Astrocyte (in vitro differentiated cells and primary cell): ENCODE results near the gene SLC35B3. TPM values are rescaled to one million over a fixed set of nuclear protein-coding genes. Genes with fewer than 3 reads are reported as not detected.
"Not testable (repeated sequence)": the region's sequence is repeated elsewhere in the genome, so short reads cannot be mapped to it uniquely, and the experiment has no call there.

Experiments
- DNase-seq: peaks from one replicate; pipeline ENCODE4 v3.0.0-alpha.2; 2010; ENCODE audit warnings: low read depth
- FAIRE-seq: peaks from 2 replicates; lab custom pipeline; 2011; peaks lifted over from hg19 to GRCh38; lab: Jason Lieb, UNC
- H2AFZ ChIP-seq: 2 replicates; pipeline ENCODE4 v1.6.0; 2012; ENCODE audit warnings: low read depth, low read length, inconsistent platforms
- H3K27ac ChIP-seq: 2 replicates; pipeline ENCODE4 v1.5.1; 2011; ENCODE audit warnings: low read depth, low read length, inconsistent platforms
- H3K27me3 ChIP-seq: 2 replicates; pipeline ENCODE4 v1.6.0; 2011; ENCODE audit warnings: low read length, inconsistent platforms; ENCODE audit not compliant: insufficient read depth
- H3K36me3 ChIP-seq: 2 replicates; pipeline ENCODE4 v1.5.1; 2011; ENCODE audit warnings: low read length, inconsistent platforms; ENCODE audit not compliant: insufficient read depth
- H3K4me1 ChIP-seq: 2 replicates; pipeline ENCODE4 v1.5.1; 2011; ENCODE audit warnings: low read length, inconsistent platforms; ENCODE audit not compliant: insufficient read depth
- H3K4me2 ChIP-seq: 2 replicates; pipeline ENCODE4 v1.6.0; 2012; ENCODE audit warnings: low read length, inconsistent platforms
- H3K4me3 ChIP-seq: 2 replicates; pipeline ENCODE4 v1.5.1; 2011; ENCODE audit warnings: low read depth, mild to moderate bottlenecking, low read length, inconsistent platforms; ENCODE audit not compliant: insufficient read depth
- H3K79me2 ChIP-seq: 2 replicates; pipeline ENCODE4 v1.6.0; 2012; ENCODE audit warnings: mild to moderate bottlenecking, low read length, inconsistent platforms; ENCODE audit not compliant: insufficient read depth
- H3K9ac ChIP-seq: 2 replicates; pipeline ENCODE4 v1.6.0; 2012; ENCODE audit warnings: mild to moderate bottlenecking, low read length, inconsistent platforms
- H3K9me3 ChIP-seq: 2 replicates; pipeline ENCODE4 v1.5.1; 2012; ENCODE audit warnings: low read depth, mild to moderate bottlenecking, low read length, inconsistent platforms; ENCODE audit not compliant: insufficient read depth
- H4K20me1 ChIP-seq: 2 replicates; pipeline ENCODE4 v1.6.0; 2012; ENCODE audit warnings: low read length, inconsistent platforms; ENCODE audit not compliant: insufficient read depth
- H3K27ac Mint-ChIP-seq: one replicate; pipeline ENCODE4 v1.8.0; 2021; ENCODE audit warnings: mild to moderate bottlenecking, mixed read lengths; ENCODE audit not compliant: unreplicated experiment
- H3K27me3 Mint-ChIP-seq: one replicate; pipeline ENCODE4 v1.8.0; 2021; ENCODE audit warnings: low read depth, mixed read lengths; ENCODE audit not compliant: unreplicated experiment
- H3K36me3 Mint-ChIP-seq: one replicate; pipeline ENCODE4 v1.8.0; 2021; ENCODE audit warnings: low read depth, mixed read lengths; ENCODE audit not compliant: unreplicated experiment
- H3K4me1 Mint-ChIP-seq: one replicate; pipeline ENCODE4 v1.8.0; 2021; ENCODE audit warnings: low read depth, mixed read lengths; ENCODE audit not compliant: unreplicated experiment
- H3K4me3 Mint-ChIP-seq: one replicate; pipeline ENCODE4 v1.8.0; 2021; ENCODE audit warnings: mild to moderate bottlenecking, moderate library complexity, mixed read lengths; ENCODE audit not compliant: unreplicated experiment
- H3K9me3 Mint-ChIP-seq: one replicate; pipeline ENCODE4 v1.8.0; 2021; ENCODE audit warnings: mild to moderate bottlenecking, mixed read lengths; ENCODE audit not compliant: unreplicated experiment
- EZH2 ChIP-seq: IDR thresholded peaks from 2 replicates; pipeline ENCODE4 v1.6.1; 2012; ENCODE audit warnings: mild to moderate bottlenecking, low read length, inconsistent platforms; ENCODE audit not compliant: insufficient read depth
- total RNA-seq: library from RNA; stranded (reverse); gene quantifications from 2 replicates; pipeline ENCODE4 v1.2.1, GENCODE V29; 2021
- TF ChIP-seq, protein P1 (sequence below): IDR thresholded peaks from 2 replicates; pipeline ENCODE4 v1.5.1; 2011; ENCODE audit warnings: low read depth, mild to moderate bottlenecking, inconsistent platforms, low read length, moderate library complexity; ENCODE audit not compliant: insufficient read depth

The SLC35B3 gene
- total RNA-seq, 1 donor from 2014 or later = 32.4 TPM

DNA sequence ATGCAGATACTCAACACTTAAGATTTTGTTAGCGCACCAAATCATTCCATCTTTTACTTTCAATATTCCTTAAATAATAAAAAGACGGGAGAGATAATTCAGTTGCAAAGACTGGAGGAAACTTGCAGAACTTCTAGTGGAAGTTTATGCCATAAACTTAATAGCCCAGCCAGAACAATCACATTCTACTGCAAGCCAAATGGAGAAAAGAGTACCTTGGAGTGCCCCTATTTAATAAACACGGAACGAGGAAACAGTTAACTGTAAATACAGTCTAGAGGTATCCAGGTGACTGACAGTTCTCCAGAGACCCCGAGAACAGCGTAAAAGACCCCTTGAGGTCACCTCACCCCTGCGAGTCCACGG lies 635 bp downstream of the SLC35B3 start:
- Histone ChIP-seq H3K36me3 (peaks cover 3% of the 10 kb centered on the region), H3K79me2 (peaks cover 47% of the 10 kb centered on the region), H3K4me1 (peaks cover 10% of the 10 kb centered on the region), H3K4me2 (peak overlapping the region; percentile 92), H3K9ac (peak overlapping the region; percentile 98), H4K20me1 (no peaks in the 10 kb centered on the region), H3K27me3 (no peaks in the 10 kb centered on the region), H3K9me3 (no peaks in the 10 kb centered on the region), H3K27ac (peak overlapping the region; percentile 93), H3K4me3 (peak overlapping the region; percentile 76), H2AFZ (peak overlapping the region; percentile 97)
- peak overlapping the region; percentile 94 for H3K27ac Mint-ChIP-seq
- TF ChIP-seq EZH2 = no peak
- TF ChIP-seq, protein P1, sequence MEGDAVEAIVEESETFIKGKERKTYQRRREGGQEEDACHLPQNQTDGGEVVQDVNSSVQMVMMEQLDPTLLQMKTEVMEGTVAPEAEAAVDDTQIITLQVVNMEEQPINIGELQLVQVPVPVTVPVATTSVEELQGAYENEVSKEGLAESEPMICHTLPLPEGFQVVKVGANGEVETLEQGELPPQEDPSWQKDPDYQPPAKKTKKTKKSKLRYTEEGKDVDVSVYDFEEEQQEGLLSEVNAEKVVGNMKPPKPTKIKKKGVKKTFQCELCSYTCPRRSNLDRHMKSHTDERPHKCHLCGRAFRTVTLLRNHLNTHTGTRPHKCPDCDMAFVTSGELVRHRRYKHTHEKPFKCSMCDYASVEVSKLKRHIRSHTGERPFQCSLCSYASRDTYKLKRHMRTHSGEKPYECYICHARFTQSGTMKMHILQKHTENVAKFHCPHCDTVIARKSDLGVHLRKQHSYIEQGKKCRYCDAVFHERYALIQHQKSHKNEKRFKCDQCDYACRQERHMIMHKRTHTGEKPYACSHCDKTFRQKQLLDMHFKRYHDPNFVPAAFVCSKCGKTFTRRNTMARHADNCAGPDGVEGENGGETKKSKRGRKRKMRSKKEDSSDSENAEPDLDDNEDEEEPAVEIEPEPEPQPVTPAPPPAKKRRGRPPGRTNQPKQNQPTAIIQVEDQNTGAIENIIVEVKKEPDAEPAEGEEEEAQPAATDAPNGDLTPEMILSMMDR = no peak
- H3K4me3 Mint-ChIP-seq = peak overlapping the region; percentile 96
- DNase-seq (no peak), FAIRE-seq (no peak)
- peaks cover 18% of the 10 kb centered on the region for H3K4me1 Mint-ChIP-seq
- peaks cover 4% of the 10 kb centered on the region for H3K36me3 Mint-ChIP-seq
- H3K9me3 Mint-ChIP-seq = no peaks in the 10 kb centered on the region
- no peaks in the 10 kb centered on the region for H3K27me3 Mint-ChIP-seq

DNA sequence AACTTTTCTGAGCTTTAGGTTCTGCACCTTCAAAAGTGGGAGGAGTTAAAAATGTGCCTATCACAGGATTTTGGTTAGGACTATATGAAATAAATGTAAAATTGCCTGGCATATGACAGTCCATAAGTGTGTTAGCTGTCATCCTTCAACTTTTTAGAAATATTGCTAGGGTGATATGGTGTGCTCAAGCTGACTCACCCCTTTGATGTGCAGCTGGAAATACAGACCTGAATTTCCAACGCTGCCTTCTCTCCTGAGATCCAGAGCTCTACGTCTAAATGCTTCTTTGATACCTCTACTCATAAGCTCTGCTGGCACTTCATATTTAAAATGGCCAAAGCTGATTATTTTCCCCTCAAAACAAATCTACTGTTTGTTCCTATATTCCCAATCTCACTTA lies 2.7 kb downstream of the SLC35B3 start:
- Mint-ChIP-seq H3K36me3 (peaks cover 4% of the 10 kb centered on the region), H3K27ac (no peak overlapping the region), H3K9me3 (no peaks in the 10 kb centered on the region), H3K27me3 (no peaks in the 10 kb centered on the region), H3K4me3 (peak overlapping the region; percentile 96), H3K4me1 (peaks cover 18% of the 10 kb centered on the region)
- Histone ChIP-seq H2AFZ (no peak overlapping the region), H3K4me2 (peak overlapping the region; percentile 92), H3K9ac (no peak overlapping the region), H3K27ac (no peak overlapping the region), H3K9me3 (no peaks in the 10 kb centered on the region), H3K36me3 (peaks cover 15% of the 10 kb centered on the region), H3K27me3 (no peaks in the 10 kb centered on the region), H3K4me3 (peak overlapping the region; percentile 31), H3K4me1 (peaks cover 10% of the 10 kb centered on the region), H3K79me2 (peaks cover 47% of the 10 kb centered on the region), H4K20me1 (no peaks in the 10 kb centered on the region)
- TF ChIP-seq, protein P1 = no peak
- TF ChIP-seq EZH2 = no peak
- DNase-seq (peak; percentile 7), FAIRE-seq (peak; percentile 49)

DNA sequence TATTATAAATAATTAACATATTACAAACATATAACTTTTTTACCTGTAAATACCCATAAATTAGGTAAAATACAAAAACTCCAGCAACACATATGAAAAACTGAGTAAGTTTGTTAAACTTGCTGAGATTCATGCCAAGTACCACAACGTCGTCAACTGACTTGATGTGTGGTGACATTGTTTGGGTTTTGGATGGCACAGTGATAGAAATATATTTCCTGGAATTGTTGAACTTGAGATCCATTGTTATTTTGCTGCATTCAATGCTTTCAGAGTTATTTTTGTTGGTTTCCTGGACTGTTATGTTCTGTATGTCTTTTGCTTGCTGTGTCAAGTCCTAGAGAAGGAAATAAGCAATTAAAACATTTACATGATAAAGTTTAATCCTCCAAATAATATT lies 5.5 kb downstream of the SLC35B3 start:
- H3K36me3 Mint-ChIP-seq = peaks cover 23% of the 10 kb centered on the region
- Histone ChIP-seq H4K20me1 (no peaks in the 10 kb centered on the region), H3K4me3 (no peak overlapping the region), H3K79me2 (peaks cover 42% of the 10 kb centered on the region), H3K36me3 (peaks cover 31% of the 10 kb centered on the region), H3K27me3 (no peaks in the 10 kb centered on the region), H3K4me2 (no peak overlapping the region), H3K9ac (no peak overlapping the region), H3K9me3 (no peaks in the 10 kb centered on the region), H3K27ac (no peak overlapping the region), H3K4me1 (peaks cover 5% of the 10 kb centered on the region), H2AFZ (no peak overlapping the region)
- peaks cover 16% of the 10 kb centered on the region for H3K4me1 Mint-ChIP-seq
- peaks cover 2% of the 10 kb centered on the region for H3K9me3 Mint-ChIP-seq
- H3K4me3 Mint-ChIP-seq = no peak overlapping the region
- no peak overlapping the region for H3K27ac Mint-ChIP-seq
- H3K27me3 Mint-ChIP-seq = no peaks in the 10 kb centered on the region
- TF ChIP-seq EZH2 = no peak
- TF ChIP-seq, protein P1 = no peak
- DNase-seq (no peak), FAIRE-seq (no peak)

DNA sequence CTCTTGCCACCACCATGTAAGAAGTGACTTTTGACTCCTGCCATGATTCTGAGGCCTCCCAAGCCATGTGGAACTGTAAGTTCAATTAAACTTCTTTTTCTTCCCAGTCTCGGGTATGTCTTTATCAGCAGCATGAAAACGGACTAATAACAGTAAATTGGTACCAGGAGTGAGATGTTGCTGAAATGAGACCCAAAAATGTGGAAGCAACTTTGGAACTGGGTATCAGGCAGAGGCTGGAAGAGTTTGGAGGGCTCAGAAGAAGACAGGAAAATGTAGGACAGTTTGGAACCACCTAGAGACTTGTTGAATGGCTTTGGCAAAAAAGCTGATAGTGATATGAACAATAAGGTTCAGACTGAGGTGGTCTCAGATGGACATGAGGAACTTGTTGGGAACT lies 8.8 kb downstream of the SLC35B3 start:
- not testable (repeated sequence) for FAIRE-seq

More for the DNA sequence above, 8.8 kb downstream of the SLC35B3 start:
- DNase-seq, H3K9me3 ChIP-seq, H3K4me1 ChIP-seq, H3K4me3 ChIP-seq, H2AFZ ChIP-seq, H3K9me3 Mint-ChIP-seq, H3K79me2 ChIP-seq, H3K27me3 ChIP-seq, H3K4me2 ChIP-seq, H3K4me1 Mint-ChIP-seq, H3K4me3 Mint-ChIP-seq, H3K27me3 Mint-ChIP-seq, H3K9ac ChIP-seq, H3K27ac Mint-ChIP-seq, H3K27ac ChIP-seq, H4K20me1 ChIP-seq: not testable (repeated sequence)
- H3K36me3 Mint-ChIP-seq = peaks cover 25% of the 10 kb centered on the region
- peaks cover 32% of the 10 kb centered on the region for H3K36me3 ChIP-seq
